DMS153 treated with DMSO at 0.1 percent for 48 hours (cell line): ENCODE measurements around the gene DENND4B.
"Not testable (repeated sequence)": the region's sequence is repeated elsewhere in the genome, so short reads cannot be mapped to it uniquely, and the experiment has no call there.

Experiments used
- DNase-seq: peaks from one replicate; lab custom pipeline; 2025; ENCODE audit not compliant: unreplicated experiment; lab: John Stamatoyannopoulos, UW

The DENND4B gene, protein sequence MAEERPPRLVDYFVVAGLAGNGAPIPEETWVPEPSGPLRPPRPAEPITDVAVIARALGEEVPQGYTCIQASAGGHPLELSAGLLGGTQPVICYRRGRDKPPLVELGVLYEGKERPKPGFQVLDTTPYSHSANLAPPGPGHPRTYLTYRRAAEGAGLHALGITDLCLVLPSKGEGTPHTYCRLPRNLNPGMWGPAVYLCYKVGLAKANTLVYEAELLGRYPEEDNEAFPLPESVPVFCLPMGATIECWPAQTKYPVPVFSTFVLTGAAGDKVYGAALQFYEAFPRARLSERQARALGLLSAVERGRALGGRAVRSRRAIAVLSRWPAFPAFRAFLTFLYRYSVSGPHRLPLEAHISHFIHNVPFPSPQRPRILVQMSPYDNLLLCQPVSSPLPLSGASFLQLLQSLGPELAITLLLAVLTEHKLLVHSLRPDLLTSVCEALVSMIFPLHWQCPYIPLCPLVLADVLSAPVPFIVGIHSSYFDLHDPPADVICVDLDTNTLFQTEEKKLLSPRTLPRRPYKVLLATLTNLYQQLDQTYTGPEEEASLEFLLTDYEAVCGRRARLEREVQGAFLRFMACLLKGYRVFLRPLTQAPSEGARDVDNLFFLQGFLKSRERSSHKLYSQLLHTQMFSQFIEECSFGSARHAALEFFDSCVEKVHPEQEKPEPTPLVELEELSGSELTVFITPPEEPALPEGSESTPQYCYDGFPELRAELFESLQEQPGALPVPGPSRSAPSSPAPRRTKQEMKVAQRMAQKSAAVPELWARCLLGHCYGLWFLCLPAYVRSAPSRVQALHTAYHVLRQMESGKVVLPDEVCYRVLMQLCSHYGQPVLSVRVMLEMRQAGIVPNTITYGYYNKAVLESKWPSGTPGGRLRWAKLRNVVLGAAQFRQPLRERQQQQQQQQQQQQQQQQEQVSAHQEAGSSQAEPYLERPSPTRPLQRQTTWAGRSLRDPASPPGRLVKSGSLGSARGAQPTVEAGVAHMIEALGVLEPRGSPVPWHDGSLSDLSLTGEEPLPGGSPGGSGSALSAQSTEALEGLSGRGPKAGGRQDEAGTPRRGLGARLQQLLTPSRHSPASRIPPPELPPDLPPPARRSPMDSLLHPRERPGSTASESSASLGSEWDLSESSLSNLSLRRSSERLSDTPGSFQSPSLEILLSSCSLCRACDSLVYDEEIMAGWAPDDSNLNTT (N-terminal part only)

DNA sequence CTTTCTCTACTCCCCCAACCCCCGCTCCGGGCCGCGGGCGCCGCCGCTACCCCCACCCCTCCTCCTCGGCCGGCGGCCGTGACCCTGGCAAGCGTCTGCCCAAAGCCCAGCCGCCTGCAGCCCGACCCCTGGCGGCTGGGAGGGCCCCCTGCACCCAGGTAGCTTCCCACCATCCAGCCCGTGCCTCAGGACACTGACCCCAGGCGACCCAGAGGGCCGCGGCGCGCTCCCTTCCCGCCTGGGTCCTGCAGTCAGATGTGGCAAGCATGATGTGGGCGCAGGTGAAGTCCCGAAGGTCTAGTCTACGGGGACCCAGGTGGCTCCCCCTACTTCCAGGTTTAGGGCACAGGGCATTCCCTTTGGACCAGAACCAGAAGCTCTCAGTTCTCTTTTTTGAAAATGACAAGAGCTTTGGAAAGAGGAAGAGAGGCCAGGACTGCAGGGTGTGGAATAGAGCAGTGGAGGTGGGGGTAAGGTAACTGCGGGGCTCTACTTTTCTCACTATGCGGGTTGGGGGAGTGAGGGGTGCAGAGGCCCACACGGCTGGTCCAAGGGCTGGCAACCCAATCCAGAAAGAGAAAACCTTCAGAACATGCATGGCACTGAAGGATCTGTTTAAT, at the start of gene DENND4B:
Gene DENND4B, minus strand, starts transcription at position 97 of the 620 bp plus-strand sequence. CDS start 2,344 bp downstream, outside the sequence.
- peak; percentile 85 for DNase-seq

DNA sequence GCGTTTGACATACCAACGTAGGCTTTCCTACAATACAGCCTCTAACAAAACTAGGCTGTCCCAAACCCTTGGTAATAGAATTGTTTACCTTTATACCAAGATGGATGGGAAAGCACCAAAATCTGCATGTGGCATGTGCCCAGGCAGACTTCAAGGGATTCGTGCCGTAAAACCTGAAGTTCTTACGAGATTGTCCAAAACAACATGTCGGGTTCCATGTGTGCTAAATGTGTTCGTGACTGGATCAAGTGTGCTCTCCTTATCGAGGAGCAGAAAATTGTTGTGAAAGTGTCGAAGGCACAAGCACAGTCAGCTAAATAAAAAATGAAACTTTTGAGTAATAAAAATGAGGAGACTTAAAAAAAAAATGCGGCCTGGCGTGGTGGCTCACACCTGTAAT, 49.1 kb upstream of the DENND4B start:
- no peak for DNase-seq

DNA sequence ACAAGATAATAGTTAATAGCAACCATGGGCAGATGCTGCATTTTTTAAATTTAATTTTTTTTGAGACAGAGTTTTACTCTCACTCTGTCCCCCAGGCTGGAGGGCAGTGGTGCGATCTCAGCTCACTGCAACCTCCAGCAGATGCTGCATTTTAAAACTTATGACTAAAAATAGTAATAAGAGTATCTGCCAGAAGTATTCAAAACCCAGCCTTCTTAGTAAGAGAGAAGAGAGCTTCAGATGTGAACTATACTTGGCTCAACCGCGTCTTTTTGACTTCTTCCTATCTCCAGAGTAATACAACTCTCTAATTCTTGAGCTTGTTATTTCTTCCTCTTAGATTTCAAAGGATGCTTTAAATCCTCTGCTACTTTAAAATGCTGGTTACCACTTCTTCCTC, 48.7 kb upstream of the DENND4B start:
- no peak for DNase-seq

DNA sequence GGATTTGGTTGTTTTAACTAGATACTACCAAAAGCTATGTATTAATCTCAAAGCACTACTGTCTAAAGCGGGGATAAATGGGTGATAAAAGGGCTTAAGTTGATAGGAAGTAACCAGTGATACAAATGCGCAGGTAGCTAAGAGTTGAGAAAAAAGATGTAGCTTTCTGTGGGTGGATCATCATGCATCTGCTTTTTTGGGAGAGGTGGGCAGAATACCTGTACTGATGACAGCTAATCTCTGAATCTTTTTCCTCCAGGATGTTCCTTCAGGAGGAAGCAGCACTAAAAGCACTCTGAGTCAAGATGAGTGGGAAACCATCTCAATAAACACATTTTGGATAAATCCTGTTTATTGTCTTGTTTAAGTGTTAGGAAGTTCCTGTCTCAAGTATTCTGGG, 45.3 kb upstream of the DENND4B start:
- no peak for DNase-seq

DNA sequence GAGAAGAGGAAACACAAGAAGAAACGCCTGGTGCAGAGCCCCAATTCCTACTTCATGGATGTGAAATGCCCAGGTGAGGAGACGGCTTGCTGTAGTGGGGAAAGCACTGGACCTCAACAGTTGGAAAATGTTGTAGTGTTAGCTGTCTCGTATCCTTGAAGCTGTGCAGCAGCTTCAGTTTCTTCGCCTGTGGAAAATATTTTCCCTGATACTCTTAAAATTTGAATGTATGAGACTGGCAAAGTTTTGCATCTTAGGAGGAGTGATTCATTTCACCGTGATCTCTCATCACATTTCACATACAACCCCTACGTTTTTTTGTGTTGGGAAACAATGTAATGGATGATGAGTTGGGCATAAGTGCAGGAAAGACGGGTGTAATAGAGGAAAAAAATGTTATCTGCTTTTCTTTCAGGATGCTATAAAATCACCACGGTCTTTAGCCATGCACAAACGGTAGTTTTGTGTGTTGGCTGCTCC, 44.7 kb upstream of the DENND4B start:
- DNase-seq = no peak

DNA sequence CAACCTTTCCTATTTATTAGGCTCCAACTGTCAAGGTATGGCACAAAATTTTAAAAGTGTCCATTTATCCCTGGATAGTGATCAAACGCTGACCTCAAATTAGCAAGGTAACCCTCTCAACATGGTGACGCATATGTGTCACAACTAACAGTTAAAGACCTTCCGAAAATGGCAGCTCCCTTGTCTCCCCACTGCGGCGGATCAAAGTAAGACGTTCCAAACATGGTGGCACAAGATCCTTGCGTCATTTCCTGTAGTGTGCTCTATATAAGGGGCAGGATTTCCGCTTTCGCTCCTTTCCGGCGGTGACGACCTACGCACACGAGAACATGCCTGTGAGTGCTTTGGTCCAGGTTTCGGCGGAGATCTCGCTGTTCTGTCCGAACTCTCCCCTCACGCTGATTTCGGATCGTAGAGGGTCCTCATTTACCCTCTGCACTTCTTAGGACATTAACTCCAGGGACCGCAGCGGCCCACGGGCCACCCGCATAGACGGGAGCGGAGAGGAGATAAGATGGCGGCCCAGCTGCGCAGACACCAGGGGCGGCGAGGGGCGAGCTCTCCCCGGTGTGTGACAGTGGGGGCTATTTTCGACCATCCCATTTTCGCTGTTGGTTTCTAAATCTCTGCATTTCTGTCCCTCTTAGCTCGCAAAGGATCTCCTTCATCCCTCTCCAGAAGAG, 44.1 kb upstream of the DENND4B start, which contains the start of gene RPS27:
Gene RPS27, plus strand, starts transcription at position 295 of the 683 bp plus-strand sequence. Its CDS starts 35 bp downstream, at position 330.
- peak; percentile 100 for DNase-seq

DNA sequence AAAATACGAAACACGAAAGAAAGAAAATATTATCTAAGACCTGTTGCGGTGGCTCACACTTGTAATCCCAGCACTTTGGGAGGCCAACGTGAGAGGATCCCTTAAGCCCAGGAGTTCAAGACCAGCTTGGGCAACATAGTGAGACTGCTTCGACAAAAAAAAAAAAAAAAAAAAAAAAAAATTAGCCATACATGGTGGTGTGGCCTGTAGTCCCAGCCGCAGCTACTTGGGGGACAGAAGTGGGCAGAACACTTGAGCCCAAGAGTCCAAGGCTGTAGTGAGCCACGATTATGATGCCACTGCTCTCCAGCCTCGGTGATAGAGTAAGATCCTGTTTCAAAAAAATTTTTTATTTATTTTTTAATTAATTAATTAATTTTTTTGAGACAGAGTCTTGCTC, 41.1 kb upstream of the DENND4B start:
- no peak for DNase-seq

DNA sequence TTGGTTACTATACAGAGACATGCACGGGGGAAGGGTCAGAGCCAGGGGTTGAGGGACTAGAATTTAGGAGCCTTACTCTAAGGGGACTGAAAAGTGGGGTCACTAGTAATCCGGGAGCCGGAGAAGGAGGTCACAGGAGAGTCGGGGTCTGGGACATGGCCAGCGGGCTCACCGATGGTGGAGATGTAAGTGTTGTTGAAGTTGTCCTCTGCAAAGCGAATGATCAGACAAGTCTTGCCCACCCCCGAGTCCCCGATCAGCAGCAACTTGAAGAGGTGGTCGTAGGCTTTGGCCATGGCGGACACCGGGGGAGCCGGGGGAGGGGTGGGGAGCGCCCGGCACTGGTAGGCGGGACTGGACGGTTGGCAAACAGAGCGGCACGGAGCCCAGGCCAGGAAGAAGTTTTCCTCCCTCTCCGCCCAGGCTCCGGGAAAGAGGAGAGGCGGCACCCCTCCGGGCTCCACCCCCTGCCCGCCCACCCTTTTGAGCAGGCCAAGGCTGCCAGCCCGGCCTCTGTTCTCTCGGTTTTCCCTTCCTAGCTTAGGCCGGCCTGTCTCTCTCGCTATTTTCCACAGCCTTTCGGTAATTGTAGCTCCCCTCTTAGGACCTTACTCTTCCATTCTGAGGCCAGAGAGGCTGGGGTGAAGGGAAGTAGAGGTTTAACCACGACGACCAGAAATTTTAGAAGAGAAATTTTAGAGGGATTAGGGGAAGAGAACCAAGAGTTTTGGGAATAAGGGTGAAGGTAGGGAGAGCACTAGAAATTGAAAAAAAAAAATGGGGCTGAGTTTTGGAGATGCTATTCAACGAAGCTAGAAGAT, 39.6 kb upstream of the DENND4B start, which contains the start of gene RAB13:
Gene RAB13, minus strand, starts transcription at position 399 of the 821 bp plus-strand sequence. Its CDS starts 103 bp downstream, at position 296.
- peak; percentile 87 for DNase-seq

DNA sequence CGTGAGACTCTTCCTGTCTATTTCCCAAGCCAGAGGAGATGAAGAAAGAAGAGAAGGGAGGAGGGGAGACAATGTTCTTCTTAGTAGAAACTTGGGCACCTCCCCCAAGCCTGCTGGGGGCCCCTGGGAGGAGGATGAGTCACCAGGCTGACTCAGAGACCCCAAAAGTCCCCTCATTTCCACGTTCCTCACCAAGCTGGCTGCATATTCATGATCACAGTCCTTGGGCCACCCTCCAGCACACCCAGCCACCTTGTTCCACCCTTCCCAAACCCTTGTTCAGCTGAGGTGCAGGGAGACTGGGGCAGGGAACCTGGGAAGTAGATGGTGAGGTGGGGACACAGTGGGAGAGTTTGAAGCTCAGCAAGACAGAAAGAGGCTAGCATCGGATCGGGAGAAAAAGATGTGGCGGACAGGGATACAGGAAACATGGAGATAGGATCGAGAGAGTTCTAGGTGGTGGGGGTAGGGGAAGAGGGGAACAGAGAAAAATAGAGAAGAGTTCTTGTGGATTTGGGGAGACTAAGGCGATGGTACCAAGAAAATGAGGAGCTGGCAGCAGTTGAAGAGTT, 38.9 kb upstream of the DENND4B start:
- no peak for DNase-seq

DNA sequence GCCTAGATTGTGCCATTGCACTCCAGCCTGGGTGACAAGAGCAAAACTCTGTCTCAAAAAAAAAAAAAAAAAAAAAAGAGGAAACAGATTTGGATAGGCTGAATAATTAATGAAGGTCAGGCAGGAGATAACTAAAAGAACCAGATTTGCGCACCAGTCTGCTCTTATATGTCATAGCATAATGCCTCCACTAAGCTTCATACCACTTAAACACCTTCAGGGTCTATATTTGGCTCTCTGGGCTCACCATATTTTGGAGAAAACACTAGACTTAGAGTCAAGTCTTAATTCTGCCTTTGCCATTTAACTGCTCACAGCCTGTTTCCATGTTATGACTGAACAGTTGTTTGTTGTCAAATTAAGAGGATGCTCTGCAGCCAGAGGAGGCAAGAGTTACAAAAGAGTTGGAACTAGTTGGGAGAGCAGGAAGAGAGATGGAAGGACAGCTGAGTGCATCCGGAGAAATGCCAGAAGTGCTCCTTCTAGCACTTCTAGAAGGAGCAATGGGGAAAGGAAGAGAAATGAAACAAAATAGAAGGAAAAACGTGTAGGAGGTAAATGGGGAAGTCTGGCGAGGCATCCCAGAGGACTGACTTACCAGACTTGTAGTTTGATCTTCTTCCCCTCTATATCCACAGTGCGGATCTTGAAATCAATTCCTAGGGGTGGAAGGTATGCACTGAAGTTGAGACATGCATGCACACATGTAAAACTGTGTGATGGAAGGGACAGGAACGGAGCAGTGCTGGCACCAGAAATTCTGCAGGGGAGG, 37.8 kb upstream of the DENND4B start:
- DNase-seq = no peak

DNA sequence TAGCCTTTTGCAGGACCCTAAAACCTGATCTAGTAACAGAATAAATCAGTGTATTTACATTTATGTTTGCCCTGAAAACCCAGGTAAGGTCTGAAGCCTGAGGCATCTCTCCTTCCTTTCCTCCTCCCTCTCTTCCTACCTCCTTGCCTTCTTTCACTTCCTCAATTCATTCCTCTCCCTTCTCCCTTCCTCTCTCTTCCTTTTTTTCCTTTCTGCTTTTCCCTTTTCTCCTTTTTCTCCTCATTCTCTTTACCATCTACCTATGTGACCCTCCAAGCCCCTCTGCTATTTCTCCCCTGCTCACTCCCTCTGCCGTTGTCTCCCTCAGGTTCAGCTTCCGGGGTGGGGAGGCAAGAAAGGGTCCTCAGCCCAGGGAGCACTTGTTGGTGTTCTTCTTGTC, 35.2 kb upstream of the DENND4B start:
- not testable (repeated sequence) for DNase-seq

DNA sequence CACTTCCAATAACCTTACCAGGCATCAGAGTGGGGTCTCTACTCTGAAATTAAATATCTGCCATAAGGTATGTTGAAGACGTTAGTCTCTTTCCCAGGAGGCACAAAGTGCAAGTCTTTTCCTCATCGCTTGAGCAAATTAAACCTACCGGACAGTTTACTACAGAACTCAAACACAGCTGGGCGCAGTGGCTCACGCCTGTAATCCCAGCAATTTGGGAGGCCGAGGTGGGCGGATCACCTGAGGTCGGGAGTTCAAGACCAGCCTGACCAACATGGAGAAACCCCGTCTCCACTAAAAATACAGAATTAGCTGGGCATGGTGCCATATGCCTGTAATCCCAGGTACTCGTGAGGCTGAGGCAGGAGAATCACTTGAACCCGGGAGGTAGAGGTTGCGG, 32.6 kb upstream of the DENND4B start:
- DNase-seq = not testable (repeated sequence)

DNA sequence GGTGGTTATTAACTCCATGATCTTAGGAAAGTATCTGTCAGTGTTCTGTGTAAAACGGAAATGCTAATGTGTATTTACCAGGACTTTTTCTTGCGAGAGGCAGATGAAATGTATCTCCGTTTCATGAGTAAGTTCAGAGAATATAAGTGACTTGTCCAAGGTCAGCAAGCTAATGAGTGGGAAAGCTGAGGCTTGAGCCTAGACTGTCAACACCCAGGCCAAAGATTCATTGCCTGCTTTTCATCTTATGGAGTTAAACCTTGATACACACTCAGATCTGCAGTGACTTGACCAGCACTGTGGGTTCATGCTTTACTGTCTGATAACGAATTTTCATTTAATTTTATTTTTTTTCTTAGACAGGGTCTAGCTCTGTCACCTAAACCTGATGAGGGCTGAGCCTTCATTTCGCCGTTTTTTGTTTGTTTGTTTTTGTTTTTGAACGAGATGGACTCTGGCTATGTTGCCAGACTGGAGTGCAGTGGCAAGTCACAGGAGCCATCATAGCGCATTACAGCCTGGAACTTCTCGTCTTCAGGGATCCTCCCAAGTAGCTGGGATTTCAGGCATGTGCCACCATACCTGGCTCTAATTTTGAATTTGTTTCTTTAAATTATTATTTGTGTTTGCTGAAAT, 31.9 kb upstream of the DENND4B start:
- DNase-seq = no peak

DNA sequence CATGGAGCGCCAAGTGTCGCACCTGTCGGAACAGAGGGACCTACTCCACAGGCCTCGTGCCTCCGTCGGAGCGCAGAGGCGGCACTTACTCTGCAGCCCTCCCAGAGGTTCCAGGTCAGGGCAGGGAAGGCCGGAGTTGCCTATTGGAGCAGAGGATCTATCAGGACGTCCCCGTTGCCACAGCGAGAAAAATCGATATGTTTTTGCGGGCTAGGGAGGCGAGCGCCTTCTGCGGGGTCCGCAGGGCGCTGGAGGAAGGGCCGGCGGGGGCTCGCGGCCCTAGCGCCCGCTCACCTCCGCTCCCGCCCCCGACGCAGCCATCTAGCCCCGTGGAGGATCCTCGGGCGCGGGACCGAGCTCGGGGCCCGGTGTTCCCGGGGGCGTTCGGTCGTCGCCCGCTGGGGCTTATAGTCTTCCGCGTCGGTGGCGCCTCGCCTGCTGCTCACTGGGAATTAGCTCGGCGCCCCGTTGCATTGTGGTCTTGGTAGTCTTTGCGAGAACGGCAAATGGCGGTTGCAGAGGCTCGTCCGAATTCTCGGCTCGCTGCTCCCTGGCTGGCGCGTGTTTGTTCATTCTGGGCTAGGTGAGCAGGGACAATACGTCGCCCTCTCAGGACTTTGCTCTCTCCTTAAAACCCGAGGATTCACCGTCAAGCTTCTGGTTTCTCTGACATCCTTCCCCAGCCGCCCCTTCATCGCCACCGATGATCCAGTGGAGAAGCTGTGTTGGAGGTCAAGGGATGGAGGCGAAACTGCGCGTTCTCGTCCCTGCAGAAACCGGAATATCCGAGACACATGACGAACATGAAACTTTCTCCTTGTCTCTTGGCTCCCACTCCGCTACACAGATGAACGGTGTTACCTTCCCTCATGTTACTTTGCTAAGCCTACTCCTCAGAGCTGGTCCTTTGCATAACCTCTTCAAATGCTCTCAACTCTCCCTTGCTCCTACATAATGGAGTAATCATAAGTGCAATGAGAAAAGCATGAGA, 31.0 kb upstream of the DENND4B start, which contains the start of gene JTB:
Gene JTB, minus strand, starts transcription at position 425 of the 991 bp plus-strand sequence. Its CDS starts 422 bp downstream, at position 3.
- DNase-seq = peak; percentile 81

DNA sequence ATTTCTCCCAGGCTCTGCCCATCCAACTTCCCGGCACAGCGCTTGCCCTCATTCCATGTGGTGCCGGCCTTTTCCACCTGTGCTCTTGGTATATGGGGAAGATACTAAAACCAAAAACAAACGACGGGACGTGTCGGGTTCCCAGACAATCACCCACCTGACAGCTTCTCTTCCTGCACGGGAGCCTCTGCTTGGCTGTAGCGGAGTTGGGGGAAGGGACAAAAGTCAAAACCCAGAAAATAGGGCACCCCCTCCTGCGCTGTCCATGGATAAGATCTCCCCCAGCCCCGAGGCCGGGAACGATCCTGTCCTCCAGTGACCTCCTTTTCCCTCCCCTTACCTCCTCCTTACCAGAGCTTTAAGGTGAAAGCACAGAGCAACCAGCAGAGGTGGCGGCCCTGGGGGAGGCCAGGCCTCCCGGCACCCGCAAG, 30.3 kb upstream of the DENND4B start:
- no peak for DNase-seq

DNA sequence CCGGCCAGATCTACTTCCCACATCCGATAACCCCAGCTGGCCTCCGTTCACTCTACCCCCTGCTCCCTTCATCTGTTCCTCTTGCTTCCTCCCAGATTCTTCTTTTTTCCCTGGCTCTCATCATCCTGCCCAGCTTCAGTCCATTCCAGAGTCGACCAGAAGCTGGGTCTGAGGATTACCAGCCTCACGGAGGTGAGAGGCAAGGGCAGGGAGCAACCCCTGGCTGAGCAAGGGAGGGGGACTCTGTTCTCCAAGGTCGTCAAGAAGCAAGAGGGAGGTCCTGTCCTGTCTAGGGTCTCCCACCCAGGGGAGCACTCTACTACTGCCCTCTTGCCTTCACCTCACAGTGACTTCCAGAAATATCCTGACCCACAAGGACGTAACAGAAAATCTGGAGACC, 27.0 kb upstream of the DENND4B start:
- no peak for DNase-seq
